Measurements from ENCODE around the gene DNAH2.

DNAH2 gene

DNA sequence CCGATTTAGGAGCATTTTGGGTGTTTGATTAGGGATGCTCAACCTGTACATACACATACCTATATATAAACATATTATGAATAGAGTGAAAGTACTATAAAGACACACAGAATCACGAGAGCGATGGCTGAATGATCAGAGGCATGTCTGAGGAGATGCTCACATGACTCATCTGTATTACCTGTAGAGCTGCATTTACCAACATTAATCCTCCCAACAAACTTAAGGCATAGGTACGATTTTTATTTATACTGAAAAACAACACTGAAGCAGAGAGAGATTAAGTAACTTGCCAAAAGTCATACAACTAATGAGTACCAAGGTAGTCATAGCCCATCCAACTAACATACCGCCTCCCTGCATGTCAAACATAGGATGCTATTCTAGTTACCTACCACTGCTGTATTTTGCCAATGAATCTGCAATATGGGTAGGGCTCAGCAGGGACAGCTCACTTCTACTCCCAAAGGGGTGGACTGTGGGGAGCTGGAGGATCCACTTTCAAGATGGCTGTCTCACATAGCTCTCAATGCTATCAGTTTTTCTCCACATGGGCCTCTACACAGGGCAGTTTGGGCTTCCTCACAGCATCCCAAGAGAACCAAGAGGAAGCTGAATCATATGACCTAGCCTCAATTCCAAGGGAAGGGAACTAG lies 147.6 kb downstream of the DNAH2 start:
- H3K36me3 ChIP-seq (ENCODE audit: insufficient read depth, low read length), result peaks cover 55% of the 10 kb centered on the region
- no peak for TF ChIP-seq EZH2 (IDR thresholded peaks at IDR 0.05; ENCODE audit: borderline replicate concordance, low read length)
- TF ChIP-seq, protein P1, sequence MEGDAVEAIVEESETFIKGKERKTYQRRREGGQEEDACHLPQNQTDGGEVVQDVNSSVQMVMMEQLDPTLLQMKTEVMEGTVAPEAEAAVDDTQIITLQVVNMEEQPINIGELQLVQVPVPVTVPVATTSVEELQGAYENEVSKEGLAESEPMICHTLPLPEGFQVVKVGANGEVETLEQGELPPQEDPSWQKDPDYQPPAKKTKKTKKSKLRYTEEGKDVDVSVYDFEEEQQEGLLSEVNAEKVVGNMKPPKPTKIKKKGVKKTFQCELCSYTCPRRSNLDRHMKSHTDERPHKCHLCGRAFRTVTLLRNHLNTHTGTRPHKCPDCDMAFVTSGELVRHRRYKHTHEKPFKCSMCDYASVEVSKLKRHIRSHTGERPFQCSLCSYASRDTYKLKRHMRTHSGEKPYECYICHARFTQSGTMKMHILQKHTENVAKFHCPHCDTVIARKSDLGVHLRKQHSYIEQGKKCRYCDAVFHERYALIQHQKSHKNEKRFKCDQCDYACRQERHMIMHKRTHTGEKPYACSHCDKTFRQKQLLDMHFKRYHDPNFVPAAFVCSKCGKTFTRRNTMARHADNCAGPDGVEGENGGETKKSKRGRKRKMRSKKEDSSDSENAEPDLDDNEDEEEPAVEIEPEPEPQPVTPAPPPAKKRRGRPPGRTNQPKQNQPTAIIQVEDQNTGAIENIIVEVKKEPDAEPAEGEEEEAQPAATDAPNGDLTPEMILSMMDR (IDR thresholded peaks at IDR 0.05; ENCODE audit: low read length), result no peak
- H3K4me3 ChIP-seq (ENCODE audit: low read depth, low read length, poor library complexity, severe bottlenecking), result no peak overlapping the region
- H2AFZ ChIP-seq (ENCODE audit: low read length), result no peak overlapping the region
- H3K4me1 ChIP-seq (ENCODE audit: insufficient read depth, low read length, severe bottlenecking), result peaks cover 8% of the 10 kb centered on the region
- no peaks in the 10 kb centered on the region for H4K20me1 ChIP-seq (ENCODE audit: insufficient read depth, low read length)
- no peaks in the 10 kb centered on the region for H3K9me2 ChIP-seq (ENCODE audit: low read depth, low read length)
- no peaks in the 10 kb centered on the region for H3K27me3 ChIP-seq (ENCODE audit: insufficient read depth, low read length)
- H3K4me2 ChIP-seq (ENCODE audit: low read length), result no peak overlapping the region
- no peak overlapping the region for H3K27ac ChIP-seq (ENCODE audit: low read depth, low read length, poor library complexity, severe bottlenecking)
- no peaks in the 10 kb centered on the region for H3K79me2 ChIP-seq (ENCODE audit: insufficient read depth, low read length)
- no peaks in the 10 kb centered on the region for H3F3A ChIP-seq (ENCODE audit: insufficient read depth, low read length)
- H3K9ac ChIP-seq (ENCODE audit: low read length), result no peak overlapping the region
- no peaks in the 10 kb centered on the region for H3K9me3 ChIP-seq (ENCODE audit: low read length)

DNA sequence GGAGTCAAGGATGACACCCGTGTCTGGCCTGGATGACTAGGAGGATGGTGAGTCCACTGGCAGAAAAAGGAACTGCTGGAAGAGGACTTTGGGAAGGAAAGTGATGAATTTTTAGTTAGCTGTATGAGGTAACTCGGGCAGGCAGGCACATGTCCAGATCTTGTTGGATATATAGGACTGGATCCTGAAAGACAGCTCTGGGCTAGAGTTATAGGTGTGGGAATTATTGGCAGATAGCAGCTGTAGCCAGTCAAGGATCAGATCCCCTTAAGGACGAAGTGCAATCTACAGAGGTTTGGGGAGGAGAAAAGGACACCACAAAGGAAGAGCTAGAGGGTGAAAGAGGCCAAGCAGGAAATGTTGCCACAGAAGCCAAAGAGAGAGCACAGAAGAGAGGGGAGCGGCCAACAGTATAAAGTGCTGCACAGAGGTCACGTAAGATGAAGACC lies 150.4 kb downstream of the DNAH2 start:
- Histone ChIP-seq H3K9me3 (ENCODE audit: low read length) (no peaks in the 10 kb centered on the region), H2AFZ (ENCODE audit: low read length) (no peak overlapping the region), H3K4me3 (ENCODE audit: low read depth, low read length, poor library complexity, severe bottlenecking) (no peak overlapping the region), H3K27me3 (ENCODE audit: insufficient read depth, low read length) (no peaks in the 10 kb centered on the region), H3K4me1 (ENCODE audit: insufficient read depth, low read length, severe bottlenecking) (peaks cover 5% of the 10 kb centered on the region), H3K4me2 (ENCODE audit: low read length) (no peak overlapping the region), H3K36me3 (ENCODE audit: insufficient read depth, low read length) (peaks cover 44% of the 10 kb centered on the region), H4K20me1 (ENCODE audit: insufficient read depth, low read length) (no peaks in the 10 kb centered on the region), H3K27ac (ENCODE audit: low read depth, low read length, poor library complexity, severe bottlenecking) (no peak overlapping the region), H3K9me2 (ENCODE audit: low read depth, low read length) (no peaks in the 10 kb centered on the region), H3K79me2 (ENCODE audit: insufficient read depth, low read length) (no peaks in the 10 kb centered on the region), H3F3A (ENCODE audit: insufficient read depth, low read length) (no peaks in the 10 kb centered on the region), H3K9ac (ENCODE audit: low read length) (no peak overlapping the region)
- TF ChIP-seq, protein P1 (IDR thresholded peaks at IDR 0.05; ENCODE audit: low read length), result no peak
- no peak for TF ChIP-seq EZH2 (IDR thresholded peaks at IDR 0.05; ENCODE audit: borderline replicate concordance, low read length)

DNA sequence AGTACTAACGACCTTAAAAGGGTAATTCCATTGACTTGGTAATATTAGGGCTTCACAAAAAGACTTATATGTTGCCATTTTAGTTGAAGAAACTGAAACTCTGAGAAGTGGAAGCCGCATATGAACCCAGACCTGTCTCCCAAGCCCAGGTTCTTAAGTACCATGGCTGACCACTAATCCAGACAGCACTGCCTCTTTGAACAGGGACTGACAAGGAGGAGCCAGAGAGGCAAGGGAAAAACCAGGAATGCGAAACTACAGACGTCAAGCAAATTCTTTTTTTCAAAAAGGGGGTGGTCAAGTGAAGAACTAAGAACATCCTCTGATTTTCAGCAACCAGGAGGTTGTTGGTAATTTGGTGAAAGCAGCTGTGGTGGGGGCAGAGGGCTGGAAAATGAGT lies 155.5 kb downstream of the DNAH2 start:
- no peaks in the 10 kb centered on the region for H3K27me3 ChIP-seq (ENCODE audit: insufficient read depth, low read length)
- H3K4me2 ChIP-seq (ENCODE audit: low read length), result no peak overlapping the region
- H4K20me1 ChIP-seq (ENCODE audit: insufficient read depth, low read length), result no peaks in the 10 kb centered on the region
- no peaks in the 10 kb centered on the region for H3K4me1 ChIP-seq (ENCODE audit: insufficient read depth, low read length, severe bottlenecking)
- no peaks in the 10 kb centered on the region for H3F3A ChIP-seq (ENCODE audit: insufficient read depth, low read length)
- H3K79me2 ChIP-seq (ENCODE audit: insufficient read depth, low read length), result no peaks in the 10 kb centered on the region
- H3K4me3 ChIP-seq (ENCODE audit: low read depth, low read length, poor library complexity, severe bottlenecking), result no peak overlapping the region
- no peaks in the 10 kb centered on the region for H3K9me2 ChIP-seq (ENCODE audit: low read depth, low read length)
- H2AFZ ChIP-seq (ENCODE audit: low read length), result no peak overlapping the region
- H3K9ac ChIP-seq (ENCODE audit: low read length), result no peak overlapping the region
- no peaks in the 10 kb centered on the region for H3K9me3 ChIP-seq (ENCODE audit: low read length)
- no peak for TF ChIP-seq EZH2 (IDR thresholded peaks at IDR 0.05; ENCODE audit: borderline replicate concordance, low read length)
- TF ChIP-seq, protein P1 (IDR thresholded peaks at IDR 0.05; ENCODE audit: low read length), result no peak
- peaks cover 46% of the 10 kb centered on the region for H3K36me3 ChIP-seq (ENCODE audit: insufficient read depth, low read length)
- H3K27ac ChIP-seq (ENCODE audit: low read depth, low read length, poor library complexity, severe bottlenecking), result no peak overlapping the region
